HG02571 (cell line): ENCODE results near the gene COX7B.
"Not testable (repeated sequence)": the region's sequence is repeated elsewhere in the genome, so short reads cannot be mapped to it uniquely, and the experiment has no call there.

Source experiments
- ATAC-seq: cut with Tn5 transposase; IDR thresholded peaks from one replicate; pipeline ENCODE4 v1.9.1; 2021; ENCODE audit warnings: mild to moderate bottlenecking, moderate library complexity; ENCODE audit not compliant: unreplicated experiment

The COX7B gene

GRCh38 chrX:77899081-77899828 lies at the start of gene COX7B:
TSS of gene COX7B (plus strand) at chrX:77899468. CDS start at chrX:77899554, 86 bp downstream.
- peak; percentile 42 for ATAC-seq

GRCh38 chrX:77875372-77875771 lies 23.9 kb upstream of the COX7B start:
- no peak for ATAC-seq

GRCh38 chrX:77881418-77881817 lies 17.9 kb upstream of the COX7B start:
- ATAC-seq = not testable (repeated sequence)

- ATAC-seq = no peak
Measured at GRCh38 chrX:77892887-77893286, 6.4 kb upstream of the COX7B start.

- ATAC-seq = no peak
Measured at GRCh38 chrX:77893713-77894112, 5.6 kb upstream of the COX7B start.

- peak; percentile 95 for ATAC-seq
Measured at GRCh38 chrX:77894921-77895886, 4.1 kb upstream of the COX7B start, which contains the start of gene MAGT1. TSS of gene MAGT1 (minus strand) at chrX:77895435. CDS start at chrX:77895410, 25 bp downstream.

- no peak for ATAC-seq
Measured at GRCh38 chrX:77900688-77901087, 1.4 kb downstream of the COX7B start.

GRCh38 chrX:77901506-77901905 lies 2.2 kb downstream of the COX7B start:
- ATAC-seq = no peak

GRCh38 chrX:77910108-77910840 lies 11.0 kb downstream of the COX7B start, which contains the start of gene ATP7A:
TSS of gene ATP7A (plus strand) at chrX:77910693. CDS start at chrX:77971642, 60,949 bp downstream.
- peak; percentile 96 for ATAC-seq

- no peak for ATAC-seq
Measured at GRCh38 chrX:77917294-77917933, 18.1 kb downstream of the COX7B start.

- no peak for ATAC-seq
Measured at GRCh38 chrX:77918568-77918967, 19.3 kb downstream of the COX7B start.

GRCh38 chrX:77919370-77919769 lies 20.1 kb downstream of the COX7B start:
- ATAC-seq = not testable (repeated sequence)

GRCh38 chrX:77922787-77923186 lies 23.5 kb downstream of the COX7B start:
- no peak for ATAC-seq

- ATAC-seq = no peak
Measured at GRCh38 chrX:77924320-77924859, 25.1 kb downstream of the COX7B start.

- ATAC-seq = no peak
Measured at GRCh38 chrX:77925764-77926163, 26.5 kb downstream of the COX7B start.

GRCh38 chrX:77930581-77930980 lies 31.3 kb downstream of the COX7B start:
- ATAC-seq = no peak

- no peak for ATAC-seq
Measured at GRCh38 chrX:77935886-77936285, 36.6 kb downstream of the COX7B start.

GRCh38 chrX:77936299-77936698 lies 37.0 kb downstream of the COX7B start:
- no peak for ATAC-seq

GRCh38 chrX:77937291-77937690 lies 38.0 kb downstream of the COX7B start:
- no peak for ATAC-seq

- ATAC-seq = no peak
Measured at GRCh38 chrX:77938083-77938680, 38.9 kb downstream of the COX7B start.
